SK-N-SH (cell line): ENCODE results near the gene WWOX.

Experiments used
- NRF1 ChIP-seq: IDR thresholded peaks from 2 replicates; pipeline ENCODE4 v1.6.1; 2012; ENCODE audit warnings: low read depth, mild to moderate bottlenecking, low read length
- TF ChIP-seq, protein P1 (sequence below): fragments of 200-600 bp; sonication (generic); IDR thresholded peaks from 2 replicates; pipeline ENCODE4 v1.6.1; 2017; ENCODE audit warnings: antibody characterized with exemption, mild to moderate bottlenecking, moderate library complexity
- TF ChIP-seq, protein P2 (sequence below): IDR thresholded peaks from 2 replicates; pipeline ENCODE4 v1.6.1; 2012; ENCODE audit warnings: mild to moderate bottlenecking, low read depth, low read length, moderate library complexity

DNA sequence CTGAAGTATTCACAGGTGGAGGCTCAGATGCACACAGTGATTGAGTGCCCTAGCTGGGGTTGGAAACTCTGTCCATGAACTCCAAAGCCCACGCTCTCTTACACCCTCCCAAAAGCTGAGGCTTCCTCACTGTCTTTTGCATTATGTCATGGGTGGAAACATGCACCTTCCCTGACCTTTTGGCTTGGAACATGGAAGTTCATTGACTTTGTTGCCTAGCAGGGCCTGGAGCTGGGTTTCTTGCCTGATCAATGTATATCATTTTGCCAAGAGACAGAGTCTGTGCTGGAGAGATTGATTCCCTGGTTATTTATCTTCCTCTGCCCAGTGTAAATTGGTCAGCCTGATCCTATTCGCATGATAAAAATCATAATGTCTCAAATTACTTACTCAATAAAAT, 942.7 kb downstream of the WWOX start:
- TF ChIP-seq, protein P1, sequence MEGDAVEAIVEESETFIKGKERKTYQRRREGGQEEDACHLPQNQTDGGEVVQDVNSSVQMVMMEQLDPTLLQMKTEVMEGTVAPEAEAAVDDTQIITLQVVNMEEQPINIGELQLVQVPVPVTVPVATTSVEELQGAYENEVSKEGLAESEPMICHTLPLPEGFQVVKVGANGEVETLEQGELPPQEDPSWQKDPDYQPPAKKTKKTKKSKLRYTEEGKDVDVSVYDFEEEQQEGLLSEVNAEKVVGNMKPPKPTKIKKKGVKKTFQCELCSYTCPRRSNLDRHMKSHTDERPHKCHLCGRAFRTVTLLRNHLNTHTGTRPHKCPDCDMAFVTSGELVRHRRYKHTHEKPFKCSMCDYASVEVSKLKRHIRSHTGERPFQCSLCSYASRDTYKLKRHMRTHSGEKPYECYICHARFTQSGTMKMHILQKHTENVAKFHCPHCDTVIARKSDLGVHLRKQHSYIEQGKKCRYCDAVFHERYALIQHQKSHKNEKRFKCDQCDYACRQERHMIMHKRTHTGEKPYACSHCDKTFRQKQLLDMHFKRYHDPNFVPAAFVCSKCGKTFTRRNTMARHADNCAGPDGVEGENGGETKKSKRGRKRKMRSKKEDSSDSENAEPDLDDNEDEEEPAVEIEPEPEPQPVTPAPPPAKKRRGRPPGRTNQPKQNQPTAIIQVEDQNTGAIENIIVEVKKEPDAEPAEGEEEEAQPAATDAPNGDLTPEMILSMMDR, result no peak
- no peak for TF ChIP-seq NRF1
- TF ChIP-seq, protein P2, sequence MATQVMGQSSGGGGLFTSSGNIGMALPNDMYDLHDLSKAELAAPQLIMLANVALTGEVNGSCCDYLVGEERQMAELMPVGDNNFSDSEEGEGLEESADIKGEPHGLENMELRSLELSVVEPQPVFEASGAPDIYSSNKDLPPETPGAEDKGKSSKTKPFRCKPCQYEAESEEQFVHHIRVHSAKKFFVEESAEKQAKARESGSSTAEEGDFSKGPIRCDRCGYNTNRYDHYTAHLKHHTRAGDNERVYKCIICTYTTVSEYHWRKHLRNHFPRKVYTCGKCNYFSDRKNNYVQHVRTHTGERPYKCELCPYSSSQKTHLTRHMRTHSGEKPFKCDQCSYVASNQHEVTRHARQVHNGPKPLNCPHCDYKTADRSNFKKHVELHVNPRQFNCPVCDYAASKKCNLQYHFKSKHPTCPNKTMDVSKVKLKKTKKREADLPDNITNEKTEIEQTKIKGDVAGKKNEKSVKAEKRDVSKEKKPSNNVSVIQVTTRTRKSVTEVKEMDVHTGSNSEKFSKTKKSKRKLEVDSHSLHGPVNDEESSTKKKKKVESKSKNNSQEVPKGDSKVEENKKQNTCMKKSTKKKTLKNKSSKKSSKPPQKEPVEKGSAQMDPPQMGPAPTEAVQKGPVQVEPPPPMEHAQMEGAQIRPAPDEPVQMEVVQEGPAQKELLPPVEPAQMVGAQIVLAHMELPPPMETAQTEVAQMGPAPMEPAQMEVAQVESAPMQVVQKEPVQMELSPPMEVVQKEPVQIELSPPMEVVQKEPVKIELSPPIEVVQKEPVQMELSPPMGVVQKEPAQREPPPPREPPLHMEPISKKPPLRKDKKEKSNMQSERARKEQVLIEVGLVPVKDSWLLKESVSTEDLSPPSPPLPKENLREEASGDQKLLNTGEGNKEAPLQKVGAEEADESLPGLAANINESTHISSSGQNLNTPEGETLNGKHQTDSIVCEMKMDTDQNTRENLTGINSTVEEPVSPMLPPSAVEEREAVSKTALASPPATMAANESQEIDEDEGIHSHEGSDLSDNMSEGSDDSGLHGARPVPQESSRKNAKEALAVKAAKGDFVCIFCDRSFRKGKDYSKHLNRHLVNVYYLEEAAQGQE, result no peak
